CD14-positive monocyte (primary cell): ENCODE data around the gene ARHGEF3. TPM values are rescaled to one million over a fixed set of nuclear protein-coding genes. Genes with fewer than 3 reads are reported as not detected.

Experiments
- DNase-seq, 3 donors: peaks; one replicate each; pipeline ENCODE4 v3.0.0-alpha.2; 2011 to 2022
- H2AFZ ChIP-seq: 2 replicates; pipeline ENCODE4 v1.6.0; 2012; ENCODE audit warnings: mild to moderate bottlenecking, low read depth, low read length, inconsistent platforms; ENCODE audit not compliant: insufficient read depth, poor library complexity, severe bottlenecking
- H3K27ac ChIP-seq, 2 donors: 1 replicate in 1 of 2; 2 replicates in 1 of 2; pipeline ENCODE4 v1.5.1; 2012 to 2013; ENCODE audit warnings: low read length in 2 of 2, control low read depth in 1 of 2, inconsistent platforms in 1 of 2, low read depth in 1 of 2, mild to moderate bottlenecking in 1 of 2
- H3K27me3 ChIP-seq, 2 donors: one replicate each; pipeline versions ENCODE4 v1.6.0 to v1.6.1; 2011 to 2013; ENCODE audit warnings: low read length in 2 of 2; ENCODE audit not compliant: control insufficient read depth in 2 of 2, insufficient read depth in 2 of 2
- H3K36me3 ChIP-seq, 2 donors: replicated peaks in 1 of 2; 1 replicate in 1 of 2; 2 replicates in 1 of 2; pipeline versions ENCODE4 v1.5.1 to v1.6.1; 2012 to 2013; ENCODE audit warnings: low read length in 2 of 2, control low read depth in 1 of 2, inconsistent platforms in 1 of 2, mild to moderate bottlenecking in 1 of 2; ENCODE audit not compliant: insufficient read depth in 2 of 2, control insufficient read depth in 1 of 2
- H3K4me1 ChIP-seq, 2 donors: 1 replicate in 1 of 2; 2 replicates in 1 of 2; pipeline versions ENCODE4 v1.5.1 to v1.6.1; 2012 to 2013; ENCODE audit warnings: low read length in 2 of 2, control low read depth in 1 of 2, inconsistent platforms in 1 of 2, mild to moderate bottlenecking in 1 of 2, moderate library complexity in 1 of 2; ENCODE audit not compliant: insufficient read depth in 2 of 2, control insufficient read depth in 1 of 2
- H3K4me2 ChIP-seq: replicated peaks from 2 replicates; pipeline ENCODE3; 2012; ENCODE audit warnings: low read length, moderate library complexity, mild to moderate bottlenecking; ENCODE audit not compliant: poor library complexity, severe bottlenecking; ENCODE audit errors: extremely low read depth
- H3K4me3 ChIP-seq, 3 experiments: fragments of 200-600 bp in 1 of 3; sonication (generic) in 1 of 3; replicated peaks in 1 of 3; 1 replicate in 2 of 3; 2 replicates in 1 of 3; pipeline ENCODE4 v1.5.1; 2011 to 2013; ENCODE audit warnings: low read length in 3 of 3, mild to moderate bottlenecking in 3 of 3, control low read depth in 2 of 3, low read depth in 2 of 3, inconsistent platforms in 1 of 3, moderate library complexity in 1 of 3
- H3K79me2 ChIP-seq: 2 replicates; pipeline ENCODE4 v1.6.0; 2012; ENCODE audit warnings: mild to moderate bottlenecking, control low read depth, inconsistent platforms, low read length, moderate library complexity; ENCODE audit not compliant: insufficient read depth
- H3K9ac ChIP-seq: 2 replicates; pipeline ENCODE4 v1.6.0; 2017; ENCODE audit warnings: low read length, mild to moderate bottlenecking; ENCODE audit not compliant: insufficient read depth, poor library complexity, severe bottlenecking
- H3K9me3 ChIP-seq, 2 donors: replicated peaks in 1 of 2; 1 replicate in 1 of 2; 2 replicates in 1 of 2; pipeline versions ENCODE4 v1.5.1 to v1.6.1; 2012 to 2013; ENCODE audit warnings: low read length in 2 of 2, control low read depth in 1 of 2; ENCODE audit not compliant: control insufficient read depth in 1 of 2, insufficient read depth in 1 of 2
- H4K20me1 ChIP-seq: 2 replicates; pipeline ENCODE4 v1.6.0; 2012; ENCODE audit warnings: mild to moderate bottlenecking, low read length, control low read depth, moderate library complexity; ENCODE audit not compliant: insufficient read depth
- H3K27ac Mint-ChIP-seq, 7 donors: one replicate each; pipeline ENCODE4 v1.8.0; 2020; ENCODE audit warnings: mild to moderate bottlenecking in 7 of 7, mixed read lengths in 7 of 7, moderate library complexity in 6 of 7, inconsistent platforms in 2 of 7
- H3K27me3 Mint-ChIP-seq, 3 donors: one replicate each; pipeline ENCODE4 v1.8.0; 2021 to 2022; ENCODE audit warnings: low read depth in 3 of 3, mild to moderate bottlenecking in 3 of 3, mixed read lengths in 3 of 3, moderate library complexity in 3 of 3, inconsistent platforms in 1 of 3
- H3K36me3 Mint-ChIP-seq, 2 donors: one replicate each; pipeline ENCODE4 v1.8.0; 2020; ENCODE audit warnings: mixed read lengths in 2 of 2, inconsistent platforms in 1 of 2, mild to moderate bottlenecking in 1 of 2
- H3K4me1 Mint-ChIP-seq: one replicate; pipeline ENCODE4 v1.8.0; 2020; ENCODE audit warnings: mild to moderate bottlenecking, mixed read lengths
- H3K4me3 Mint-ChIP-seq, 2 donors: one replicate each; pipeline ENCODE4 v1.8.0; 2020; ENCODE audit warnings: mild to moderate bottlenecking in 2 of 2, mixed read lengths in 2 of 2, moderate library complexity in 1 of 2
- H3K9me3 Mint-ChIP-seq, 7 donors: one replicate each; pipeline ENCODE4 v1.8.0; 2020 to 2022; ENCODE audit warnings: mixed read lengths in 7 of 7, mild to moderate bottlenecking in 6 of 7, moderate library complexity in 6 of 7, inconsistent platforms in 2 of 7
- WGBS: methylation state at CpG from one replicate; pipeline ENCODE4 v1.1.5; 2013; ENCODE audit warnings: missing lambda C conversion rate; ENCODE audit not compliant: insufficient coverage; 5-methylcytosine and 5-hydroxymethylcytosine counted together
- intact Hi-C, 2 donors: fragments of 100-400 bp; cut with micrococcal nuclease; formaldehyde crosslinking; loops; one replicate each; pipeline versions ENCODE4 v1.15.0 to v1.15.1; 2023
- polyA plus RNA-seq, 3 donors: library from polyadenylated mRNA; depleted of rRNA in 1 of 3; unstranded in 2 of 3; stranded (reverse) in 1 of 3; fragments of 300-500 nt in 2 of 3; fragments of >200 nt in 1 of 3; fragmentation: Illumina TruSeq in 2 of 3; gene quantifications; 1 replicate in 2 of 3; 2 replicates in 1 of 3; pipeline ENCODE4 v1.2.3, GENCODE V29; 2012 to 2021
- TF ChIP-seq, protein P1 (sequence below): fragments of 200-600 bp; IDR thresholded peaks from one replicate; pipeline ENCODE4 v1.8.0; 2022; ENCODE audit warnings: antibody characterized with exemption, mild to moderate bottlenecking

The ARHGEF3 gene
- polyA plus RNA-seq, 3 donors: 22.6 to 29.5 (median 26.5) TPM

DNA sequence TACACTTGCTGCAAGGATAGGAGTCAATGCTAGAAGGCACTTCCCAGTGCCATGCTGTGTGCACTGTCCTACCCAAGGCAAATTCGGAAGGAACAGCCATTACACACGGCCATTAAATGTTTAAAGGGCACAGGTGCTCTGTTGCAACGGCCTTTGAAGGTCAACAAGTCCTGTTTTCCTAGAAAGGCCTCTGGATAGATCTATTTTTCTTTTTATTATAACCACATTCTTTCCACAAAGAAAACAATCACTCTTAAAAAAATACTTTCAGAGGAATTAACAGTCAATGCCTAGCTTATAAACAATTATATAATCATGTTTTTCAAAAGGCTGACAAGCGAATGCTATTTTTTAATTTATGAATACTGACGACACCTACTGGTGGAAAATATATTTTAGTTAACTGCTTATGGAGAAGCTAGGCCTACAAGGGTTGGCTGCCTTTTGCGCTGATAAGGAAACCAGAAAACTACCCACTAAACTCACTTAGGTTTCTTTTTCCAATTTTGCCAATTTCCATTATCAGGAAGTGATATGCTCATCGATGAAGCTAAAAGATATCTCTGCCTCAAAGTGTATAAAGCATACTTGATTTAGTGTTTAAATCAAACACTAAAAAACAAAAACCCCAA lies 2.4 kb downstream of the ARHGEF3 start:
- intact Hi-C loops: loop anchor here in 1 of 2 donors (5.0 kb wide), 1 partner anchor 42 kb away; no protein-coding TSS in a partner anchor
- 10% methylated on average over 3 of the region's 7 CpGs for WGBS
- H2AFZ ChIP-seq: no peak overlapping the region
- H4K20me1 ChIP-seq: peaks cover 17% of the 10 kb centered on the region
- peak overlapping the region; percentile 88 for H3K4me2 ChIP-seq
- Mint-ChIP-seq H3K27me3 (peaks cover 0 to 5% (median 4%) of the 10 kb centered on the region in 3 donors), H3K9me3 (peaks cover 0 to 3% (median 0%) of the 10 kb centered on the region in 7 donors), H3K4me3 (peak overlapping the region; percentile 99 to 100), H3K4me1 (peaks cover 61% of the 10 kb centered on the region), H3K27ac (peak overlapping the region in 6 of 7 donors; percentile 48 to 82 (median 54)), H3K36me3 (peaks cover 9 to 22% of the 10 kb centered on the region in 2 donors)
- peaks cover 57 to 78% of the 10 kb centered on the region in 2 donors for H3K4me1 ChIP-seq
- peak; percentile 58 to 86 (median 61) for DNase-seq
- peak overlapping the region; percentile 56 to 95 (median 93) for H3K4me3 ChIP-seq
- H3K79me2 ChIP-seq: peaks cover 71% of the 10 kb centered on the region
- no peaks in the 10 kb centered on the region for H3K9me3 ChIP-seq
- H3K27ac ChIP-seq: peak overlapping the region in 1 of 2 donors; percentile 69
- H3K9ac ChIP-seq: peak overlapping the region; percentile 54
- H3K27me3 ChIP-seq: no peaks in the 10 kb centered on the region
- TF ChIP-seq, protein P1, sequence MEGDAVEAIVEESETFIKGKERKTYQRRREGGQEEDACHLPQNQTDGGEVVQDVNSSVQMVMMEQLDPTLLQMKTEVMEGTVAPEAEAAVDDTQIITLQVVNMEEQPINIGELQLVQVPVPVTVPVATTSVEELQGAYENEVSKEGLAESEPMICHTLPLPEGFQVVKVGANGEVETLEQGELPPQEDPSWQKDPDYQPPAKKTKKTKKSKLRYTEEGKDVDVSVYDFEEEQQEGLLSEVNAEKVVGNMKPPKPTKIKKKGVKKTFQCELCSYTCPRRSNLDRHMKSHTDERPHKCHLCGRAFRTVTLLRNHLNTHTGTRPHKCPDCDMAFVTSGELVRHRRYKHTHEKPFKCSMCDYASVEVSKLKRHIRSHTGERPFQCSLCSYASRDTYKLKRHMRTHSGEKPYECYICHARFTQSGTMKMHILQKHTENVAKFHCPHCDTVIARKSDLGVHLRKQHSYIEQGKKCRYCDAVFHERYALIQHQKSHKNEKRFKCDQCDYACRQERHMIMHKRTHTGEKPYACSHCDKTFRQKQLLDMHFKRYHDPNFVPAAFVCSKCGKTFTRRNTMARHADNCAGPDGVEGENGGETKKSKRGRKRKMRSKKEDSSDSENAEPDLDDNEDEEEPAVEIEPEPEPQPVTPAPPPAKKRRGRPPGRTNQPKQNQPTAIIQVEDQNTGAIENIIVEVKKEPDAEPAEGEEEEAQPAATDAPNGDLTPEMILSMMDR: peak; percentile 76
- H3K36me3 ChIP-seq: no peaks in the 10 kb centered on the region

DNA sequence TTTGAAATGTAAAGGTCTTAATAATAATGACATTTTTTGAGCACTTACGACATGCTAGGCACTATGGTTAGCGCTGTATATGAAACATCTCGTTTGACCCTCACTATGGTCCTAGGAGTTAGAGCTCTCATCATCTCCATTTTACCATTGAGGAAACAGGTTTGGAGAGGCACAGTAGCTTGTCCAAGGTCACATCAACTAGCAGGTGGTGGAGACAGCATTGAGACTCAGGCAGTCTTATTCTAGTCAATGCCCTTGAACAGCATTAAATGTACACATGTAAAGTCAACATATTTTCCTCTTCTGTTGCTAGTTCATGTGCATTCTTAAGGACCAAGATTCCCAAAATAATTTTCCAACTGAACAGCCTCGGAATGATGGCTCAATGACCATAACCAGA lies 4.8 kb downstream of the ARHGEF3 start:
- Histone ChIP-seq H3K27ac (no peak overlapping the region), H4K20me1 (peaks cover 17% of the 10 kb centered on the region), H3K4me1 (peaks cover 59 to 81% of the 10 kb centered on the region in 2 donors), H3K27me3 (no peaks in the 10 kb centered on the region), H3K4me3 (no peak overlapping the region), H3K4me2 (no peak overlapping the region), H2AFZ (no peak overlapping the region), H3K79me2 (peaks cover 92% of the 10 kb centered on the region), H3K36me3 (no peaks in the 10 kb centered on the region), H3K9ac (no peak overlapping the region), H3K9me3 (no peaks in the 10 kb centered on the region)
- intact Hi-C loops: loop anchor here in 1 of 2 donors (5.0 kb wide), 1 partner anchor 40 kb away; no protein-coding TSS in a partner anchor
- Mint-ChIP-seq H3K4me1 (peaks cover 61% of the 10 kb centered on the region), H3K36me3 (peaks cover 12 to 28% of the 10 kb centered on the region in 2 donors), H3K27me3 (peaks cover 0 to 5% (median 3%) of the 10 kb centered on the region in 3 donors), H3K9me3 (peaks cover 0 to 3% (median 0%) of the 10 kb centered on the region in 7 donors), H3K27ac (peak overlapping the region in 3 of 7 donors; percentile 5 to 18 (median 14)), H3K4me3 (no peak overlapping the region)
- TF ChIP-seq, protein P1: no peak
- 100% methylated on average over 1 of the region's 4 CpGs for WGBS
- DNase-seq: no peak
